Left colon (tissue), 2 donors: Measurements from ENCODE around the gene TSPAN1. TPM values are rescaled to one million over a fixed set of nuclear protein-coding genes. Genes with fewer than 3 reads are reported as not detected.

Experiments
- total RNA-seq, 2 donors: library from RNA; stranded (reverse); fragmentation: NEBNext Ultra II Directional; extraction: Animal tissue kit (Norgen Biotek cat#: 25700); gene quantifications; one replicate each; pipeline ENCODE4 v1.2.1, GENCODE V29; 2021
- donor health status: DM: no; HTN: no; CAD: no.
- donor health status: DM: yes; HTN: yes; CAD: no.

The TSPAN1 gene
- total RNA-seq, 2 donors from 2014 or later, result 1,260 to 2,050 TPM

Other genes starting within 250 kb of the TSPAN1 start
- 1 to 10 TPM; 7.8 to 9.3 TPM for gene PIK3R3, start 42.5 kb upstream of the TSPAN1 start, total RNA-seq
- not detected for gene P3R3URF, start 1.4 kb downstream of the TSPAN1 start, total RNA-seq
- 10 to 100 TPM; 27.3 to 31.9 TPM for gene POMGNT1, start 23.3 kb downstream of the TSPAN1 start, total RNA-seq
- gene LURAP1, start 28.2 kb downstream of the TSPAN1 start, total RNA-seq, result 1 to 10 TPM; 1.1 to 1.5 TPM
- 1 to 10 TPM; 2.8 to 7.4 TPM for gene RAD54L, start 72.7 kb downstream of the TSPAN1 start, total RNA-seq
- 10 to 100 TPM; 46.3 to 53.6 TPM for gene LRRC41, start 128.5 kb downstream of the TSPAN1 start, total RNA-seq
- 100 to 1,000 TPM; 362 to 413 TPM for gene UQCRH, start 128.6 kb downstream of the TSPAN1 start, total RNA-seq
- gene NSUN4, start 165.7 kb downstream of the TSPAN1 start, total RNA-seq, result 10 to 100 TPM; 16.8 to 22.1 TPM
- gene FAAH, start 219.2 kb downstream of the TSPAN1 start, total RNA-seq, result 10 to 100 TPM; 71.1 to 84.5 TPM